Keratinocyte (primary cell): ENCODE results near the gene RGS6. TPM values are rescaled to one million over a fixed set of nuclear protein-coding genes. Genes with fewer than 3 reads are reported as not detected.

Experiments
- DNase-seq: peaks from one replicate; pipeline ENCODE4 v3.0.0-alpha.2; 2011; ENCODE audit warnings: low read depth, missing footprints, low spot score
- FAIRE-seq: peaks from 2 replicates; lab custom pipeline; 2011; peaks lifted over from hg19 to GRCh38; lab: Jason Lieb, UNC
- H2AFZ ChIP-seq: 2 replicates; pipeline ENCODE4 v1.6.0; 2012; ENCODE audit warnings: low read length, control low read depth, inconsistent platforms; ENCODE audit not compliant: control insufficient read depth
- H3K27ac ChIP-seq: 2 replicates; pipeline ENCODE4 v1.5.1; 2011; ENCODE audit warnings: low read length; ENCODE audit not compliant: control insufficient read depth, insufficient read depth
- H3K27me3 ChIP-seq: 3 replicates; pipeline ENCODE4 v1.6.0; 2011; ENCODE audit warnings: low read length; ENCODE audit not compliant: control insufficient read depth, insufficient read depth; ENCODE audit errors: extremely low read depth
- H3K36me3 ChIP-seq, 2 experiments: 2 replicates in 1 of 2; 3 replicates in 1 of 2; pipeline ENCODE4 v1.5.1; 2011; ENCODE audit warnings: low read length in 2 of 2, mild to moderate bottlenecking in 1 of 2; ENCODE audit not compliant: control insufficient read depth in 2 of 2, insufficient read depth in 2 of 2; ENCODE audit errors: extremely low read depth in 1 of 2
- H3K4me1 ChIP-seq: 3 replicates; pipeline ENCODE4 v1.5.1; 2011; ENCODE audit warnings: low read length; ENCODE audit not compliant: control insufficient read depth, insufficient read depth; ENCODE audit errors: extremely low read depth
- H3K4me2 ChIP-seq: 3 replicates; pipeline ENCODE4 v1.6.0; 2011; ENCODE audit warnings: low read depth, low read length; ENCODE audit not compliant: control insufficient read depth, insufficient read depth; ENCODE audit errors: extremely low read depth
- H3K4me3 ChIP-seq, 3 experiments: fragments of 200-600 bp in 1 of 3; sonication (generic) in 1 of 3; 2 replicates in 2 of 3; 3 replicates in 1 of 3; pipeline ENCODE4 v1.5.1; 2011 to 2016; ENCODE audit warnings: low read length in 3 of 3, mild to moderate bottlenecking in 3 of 3, control low read depth in 2 of 3, inconsistent platforms in 1 of 3, low read depth in 1 of 3, mixed read lengths in 1 of 3, mixed run types in 1 of 3, moderate library complexity in 1 of 3; ENCODE audit not compliant: control insufficient read depth in 2 of 3, insufficient read depth in 2 of 3; ENCODE audit errors: extremely low read depth in 1 of 3
- H3K79me2 ChIP-seq: 2 replicates; pipeline ENCODE4 v1.6.0; 2012; ENCODE audit warnings: low read length; ENCODE audit not compliant: control insufficient read depth, insufficient read depth
- H3K9ac ChIP-seq: 3 replicates; pipeline ENCODE4 v1.6.0; 2011; ENCODE audit warnings: low read length; ENCODE audit not compliant: control insufficient read depth, insufficient read depth; ENCODE audit errors: extremely low read depth
- H3K9me1 ChIP-seq: 3 replicates; pipeline ENCODE4 v1.6.0; 2011; ENCODE audit warnings: low read length; ENCODE audit not compliant: control insufficient read depth, insufficient read depth; ENCODE audit errors: extremely low read depth
- H3K9me3 ChIP-seq: 2 replicates; pipeline ENCODE4 v1.5.1; 2012; ENCODE audit warnings: low read depth, low read length; ENCODE audit not compliant: control insufficient read depth
- H4K20me1 ChIP-seq: 3 replicates; pipeline ENCODE4 v1.6.0; 2011; ENCODE audit warnings: low read length; ENCODE audit not compliant: control insufficient read depth, insufficient read depth; ENCODE audit errors: extremely low read depth
- CTCF ChIP-seq, 3 experiments: IDR thresholded peaks in 1 of 3; conservative IDR thresholded peaks in 1 of 3; optimal IDR thresholded peaks in 1 of 3; 2 replicates in 2 of 3; 3 replicates in 1 of 3; pipeline versions ENCODE3 to v1.5.1; 2011; ENCODE audit warnings: low read length in 3 of 3, mild to moderate bottlenecking in 3 of 3, moderate library complexity in 2 of 3, control low read depth in 1 of 3, inconsistent platforms in 1 of 3; ENCODE audit not compliant: insufficient read depth in 2 of 3; ENCODE audit errors: extremely low read depth in 1 of 3
- EZH2 ChIP-seq: IDR thresholded peaks from one replicate; pipeline ENCODE4 v1.6.1; 2012; ENCODE audit warnings: inconsistent platforms, mild to moderate bottlenecking, low read length, moderate library complexity
- dilution Hi-C: fragments of 300-500 bp; cut with MboI; formaldehyde crosslinking; loops from one replicate; pipeline ENCODE4 v1.7.0; 2020; ENCODE audit warnings: low sequenced_read_pairs; ENCODE audit not compliant: extremely low pct_ligation_motif_present
- polyA plus RNA-seq, 5 experiments: library from polyadenylated mRNA; depleted of rRNA in 3 of 5; stranded (reverse) in 3 of 5; stranded (forward) in 1 of 5; unstranded in 1 of 5; fragments of >200 nt; gene quantifications; 1 replicate in 1 of 5; 2 replicates in 3 of 5; 3 replicates in 1 of 5; pipeline versions ENCODE4 v1.2.1 to v1.2.3, GENCODE V29; 2011 to 2012; ENCODE audit warnings: missing spikeins in 2 of 5, low read depth in 1 of 5, low replicate concordance in 1 of 5

Gene RGS6
- polyA plus RNA-seq, 1 donor (not counting 4 experiments of a cell fraction or from before 2014, with no cell fraction given), result not detected

GRCh38 chr14:72554994-72555608, 622.9 kb downstream of the RGS6 start:
- FAIRE-seq, result no peak
- dilution Hi-C loops, result no loop called here
- no peak for DNase-seq

GRCh38 chr14:72555609-72556000, 623.4 kb downstream of the RGS6 start:
- Histone ChIP-seq H4K20me1 (no peaks in the 10 kb centered on the region), H3K9ac (no peak overlapping the region), H3K27ac (no peak overlapping the region), H2AFZ (no peak overlapping the region), H3K27me3 (peaks cover 23% of the 10 kb centered on the region), H3K4me3 (no peak overlapping the region), H3K36me3 (no peaks in the 10 kb centered on the region), H3K9me1 (no peaks in the 10 kb centered on the region), H3K4me2 (no peak overlapping the region), H3K79me2 (no peaks in the 10 kb centered on the region), H3K4me1 (peaks cover 31% of the 10 kb centered on the region), H3K9me3 (no peaks in the 10 kb centered on the region)
- dilution Hi-C loops, result no loop called here
- FAIRE-seq (no peak), DNase-seq (no peak)
- TF ChIP-seq EZH2 (no peak), CTCF (optimal IDR thresholded peaks at IDR 0.05 in 1 of 3, IDR thresholded peaks at IDR 0.05 in 1 of 3, conservative IDR thresholded peaks at IDR 0.05 in 1 of 3; ENCODE audit: extremely low read depth in 1 of 3, insufficient read depth in 2 of 3, low read length in 3 of 3) (no peak)

More at GRCh38 chr14:72554994-72555608, 622.9 kb downstream of the RGS6 start:
- H3K27me3 ChIP-seq, result peaks cover 23% of the 10 kb centered on the region
- H3K79me2 ChIP-seq, result no peaks in the 10 kb centered on the region
- H2AFZ ChIP-seq, result no peak overlapping the region
- no peaks in the 10 kb centered on the region for H4K20me1 ChIP-seq
- TF ChIP-seq EZH2 (no peak), CTCF (optimal IDR thresholded peaks at IDR 0.05 in 1 of 3, IDR thresholded peaks at IDR 0.05 in 1 of 3, conservative IDR thresholded peaks at IDR 0.05 in 1 of 3; ENCODE audit: extremely low read depth in 1 of 3, insufficient read depth in 2 of 3, low read length in 3 of 3) (peak in 1 of 3 experiments; percentile 28)
- no peak overlapping the region for H3K4me3 ChIP-seq
- peaks cover 34% of the 10 kb centered on the region for H3K4me1 ChIP-seq
- H3K9me3 ChIP-seq, result no peaks in the 10 kb centered on the region
- no peaks in the 10 kb centered on the region for H3K36me3 ChIP-seq
- H3K27ac ChIP-seq, result no peak overlapping the region
- no peak overlapping the region for H3K9ac ChIP-seq
- no peaks in the 10 kb centered on the region for H3K9me1 ChIP-seq
- no peak overlapping the region for H3K4me2 ChIP-seq
